ENCODE measurements around the gene FUT8.

Gene FUT8

DNA sequence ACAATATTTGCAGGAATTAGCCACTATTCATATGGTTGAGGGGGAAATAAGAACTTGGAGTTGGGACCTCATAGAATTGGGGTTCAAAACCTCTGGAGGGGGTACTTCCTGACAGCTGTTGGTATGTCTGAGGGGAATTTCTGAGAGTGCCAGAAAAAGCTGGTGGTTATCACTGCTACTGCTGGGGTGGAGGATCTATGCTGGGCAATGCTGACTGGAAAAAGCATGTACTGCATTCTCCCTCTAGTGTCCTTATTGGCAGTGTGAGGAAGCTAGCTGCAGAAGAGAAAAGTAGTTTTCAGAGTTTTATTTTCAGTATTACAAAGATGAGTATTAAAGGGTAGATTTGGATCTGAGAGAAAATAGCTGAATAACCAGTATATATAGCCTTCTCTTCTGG is 88.8 kb downstream of the FUT8 start:
- CTCF ChIA-PET: no interaction called here
- DNase-seq: no peak
- H3K9me3 Mint-ChIP-seq: peaks cover 5% of the 10 kb centered on the region
- H3K4me1 Mint-ChIP-seq: peaks cover 10% of the 10 kb centered on the region
- peaks cover 17% of the 10 kb centered on the region for H3K36me3 Mint-ChIP-seq
- H3K4me3 Mint-ChIP-seq: no peak overlapping the region
- H3K27ac Mint-ChIP-seq: no peak overlapping the region
- H3K27me3 Mint-ChIP-seq: no peaks in the 10 kb centered on the region

DNA sequence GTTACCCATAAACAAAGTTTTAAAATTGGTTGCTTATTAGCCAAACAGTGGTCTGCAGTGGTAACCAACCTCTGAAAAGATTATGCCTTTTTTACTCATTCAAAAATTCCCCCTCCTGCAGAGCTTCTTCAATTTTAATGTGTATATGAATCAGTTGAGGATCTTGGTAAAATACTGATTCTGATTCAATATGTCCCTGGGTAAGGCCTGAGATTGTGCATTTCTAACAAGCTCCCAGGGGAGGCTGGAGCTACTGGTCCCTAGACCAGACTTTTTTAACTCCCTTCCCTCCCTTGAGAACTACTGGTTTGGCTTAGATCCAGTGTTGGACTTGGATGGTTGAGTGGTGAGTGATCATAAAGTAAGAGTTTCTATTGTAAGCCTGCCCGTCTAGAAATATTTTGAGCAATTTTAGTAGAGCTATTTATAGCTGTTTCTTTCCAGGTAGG is 90.2 kb downstream of the FUT8 start:
- peaks cover 10% of the 10 kb centered on the region for H3K4me1 Mint-ChIP-seq
- H3K27me3 Mint-ChIP-seq: no peaks in the 10 kb centered on the region
- no peaks in the 10 kb centered on the region for H3K9me3 Mint-ChIP-seq
- H3K4me3 Mint-ChIP-seq: no peak overlapping the region
- no peak overlapping the region for H3K27ac Mint-ChIP-seq
- DNase-seq: no peak
- CTCF ChIA-PET: interaction anchor here (1.3 kb wide), 1 partner anchor 338 kb away, joined by 3 read pairs; no protein-coding TSS in a partner anchor
- H3K36me3 Mint-ChIP-seq: peaks cover 18% of the 10 kb centered on the region

DNA sequence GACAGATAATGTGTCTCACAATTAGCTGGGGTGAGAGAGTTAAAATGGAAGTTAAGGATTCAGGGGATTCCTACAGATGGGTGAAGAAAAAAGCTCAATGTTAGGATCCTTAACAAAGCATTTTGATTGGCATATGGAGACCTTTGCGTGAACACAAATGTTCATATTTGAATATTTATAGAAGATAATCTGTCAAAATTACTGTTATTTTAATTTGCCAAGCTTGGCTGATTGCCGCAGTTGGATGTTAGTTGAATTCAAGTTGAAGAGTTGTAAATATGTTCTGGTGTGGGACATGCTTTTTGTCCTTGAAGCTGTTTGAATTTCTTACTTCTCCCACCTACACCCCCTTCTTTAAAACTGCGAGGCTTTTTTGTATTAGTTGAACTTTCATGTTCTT is 91.2 kb downstream of the FUT8 start:
- Mint-ChIP-seq H3K27ac (no peak overlapping the region), H3K36me3 (peaks cover 18% of the 10 kb centered on the region), H3K4me1 (peaks cover 7% of the 10 kb centered on the region), H3K27me3 (no peaks in the 10 kb centered on the region), H3K9me3 (peaks cover under 1% of the 10 kb centered on the region), H3K4me3 (no peak overlapping the region)
- no peak for DNase-seq
- CTCF ChIA-PET: interaction anchor here (1.3 kb wide), 1 partner anchor 339 kb away, joined by 3 read pairs; no protein-coding TSS in a partner anchor

DNA sequence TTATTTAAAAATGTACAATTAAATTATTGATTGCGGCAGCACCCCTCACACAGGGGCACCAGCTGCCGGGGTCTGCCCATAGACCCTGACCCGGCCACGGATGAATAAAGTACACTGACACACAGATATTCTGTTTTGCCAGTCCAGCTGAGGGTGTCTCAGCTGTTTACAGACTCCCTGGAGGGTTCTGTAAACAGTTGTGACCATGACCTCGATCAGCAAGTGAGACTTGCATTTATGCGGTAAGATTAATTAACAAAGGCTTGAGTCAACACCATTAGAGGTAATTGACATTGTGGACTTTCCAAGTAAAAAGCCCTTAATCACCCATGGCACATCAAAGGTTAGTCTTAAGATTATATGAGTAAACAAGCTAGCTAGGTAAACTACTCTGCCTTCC is 94.3 kb downstream of the FUT8 start:
- Mint-ChIP-seq H3K4me1 (peaks cover 4% of the 10 kb centered on the region), H3K27ac (no peak overlapping the region), H3K9me3 (peaks cover 11% of the 10 kb centered on the region), H3K36me3 (peaks cover 22% of the 10 kb centered on the region), H3K4me3 (no peak overlapping the region), H3K27me3 (no peaks in the 10 kb centered on the region)
- DNase-seq: no peak
- CTCF ChIA-PET: no interaction called here

DNA sequence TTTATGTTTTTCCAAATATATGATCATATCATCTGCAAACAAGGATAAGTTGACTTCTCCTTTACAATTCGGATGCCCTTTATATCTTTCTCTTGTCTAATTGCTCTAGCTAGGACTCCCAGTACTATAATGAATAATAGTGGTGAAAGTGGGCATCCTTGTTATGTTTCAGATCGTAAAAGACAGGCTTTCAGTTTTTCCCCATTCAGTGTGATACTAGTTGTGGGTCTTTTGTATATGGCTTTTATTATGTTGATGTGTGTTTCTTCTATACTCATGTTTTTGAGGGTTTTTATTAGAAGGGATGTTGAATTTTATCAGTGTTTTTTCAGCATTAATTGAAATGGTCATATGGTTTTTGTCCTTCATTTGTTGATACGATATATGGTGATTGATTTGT is 97.3 kb downstream of the FUT8 start:
- H3K36me3 Mint-ChIP-seq: peaks cover 22% of the 10 kb centered on the region
- no peak overlapping the region for H3K4me3 Mint-ChIP-seq
- CTCF ChIA-PET: no interaction called here
- H3K27ac Mint-ChIP-seq: no peak overlapping the region
- H3K4me1 Mint-ChIP-seq: peaks cover 4% of the 10 kb centered on the region
- DNase-seq: no peak
- peaks cover 12% of the 10 kb centered on the region for H3K9me3 Mint-ChIP-seq
- no peaks in the 10 kb centered on the region for H3K27me3 Mint-ChIP-seq

DNA sequence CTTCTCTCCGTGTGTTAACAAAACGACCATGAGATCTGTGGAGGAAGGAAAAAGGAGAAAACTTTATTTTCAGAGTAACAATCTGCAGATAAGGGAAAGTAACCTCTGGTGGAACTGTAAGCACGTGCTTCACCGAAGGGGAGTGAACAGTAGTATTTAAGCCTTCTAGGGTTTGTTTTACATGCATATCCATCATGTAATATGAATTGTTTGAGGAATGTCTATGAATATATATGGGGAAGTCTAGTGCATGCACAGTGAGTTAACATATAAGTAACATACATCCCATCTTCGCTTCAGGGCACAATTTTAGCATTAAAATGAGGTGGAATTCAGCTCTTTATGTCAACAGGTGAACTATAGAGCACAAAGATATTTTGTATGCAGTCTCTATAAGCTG is 101.1 kb downstream of the FUT8 start:
- H3K9me3 Mint-ChIP-seq: peaks cover 12% of the 10 kb centered on the region
- H3K4me3 Mint-ChIP-seq: no peak overlapping the region
- H3K27me3 Mint-ChIP-seq: no peaks in the 10 kb centered on the region
- no peak for DNase-seq
- peaks cover 17% of the 10 kb centered on the region for H3K36me3 Mint-ChIP-seq
- no peak overlapping the region for H3K27ac Mint-ChIP-seq
- H3K4me1 Mint-ChIP-seq: peaks cover 22% of the 10 kb centered on the region
- CTCF ChIA-PET: no interaction called here

DNA sequence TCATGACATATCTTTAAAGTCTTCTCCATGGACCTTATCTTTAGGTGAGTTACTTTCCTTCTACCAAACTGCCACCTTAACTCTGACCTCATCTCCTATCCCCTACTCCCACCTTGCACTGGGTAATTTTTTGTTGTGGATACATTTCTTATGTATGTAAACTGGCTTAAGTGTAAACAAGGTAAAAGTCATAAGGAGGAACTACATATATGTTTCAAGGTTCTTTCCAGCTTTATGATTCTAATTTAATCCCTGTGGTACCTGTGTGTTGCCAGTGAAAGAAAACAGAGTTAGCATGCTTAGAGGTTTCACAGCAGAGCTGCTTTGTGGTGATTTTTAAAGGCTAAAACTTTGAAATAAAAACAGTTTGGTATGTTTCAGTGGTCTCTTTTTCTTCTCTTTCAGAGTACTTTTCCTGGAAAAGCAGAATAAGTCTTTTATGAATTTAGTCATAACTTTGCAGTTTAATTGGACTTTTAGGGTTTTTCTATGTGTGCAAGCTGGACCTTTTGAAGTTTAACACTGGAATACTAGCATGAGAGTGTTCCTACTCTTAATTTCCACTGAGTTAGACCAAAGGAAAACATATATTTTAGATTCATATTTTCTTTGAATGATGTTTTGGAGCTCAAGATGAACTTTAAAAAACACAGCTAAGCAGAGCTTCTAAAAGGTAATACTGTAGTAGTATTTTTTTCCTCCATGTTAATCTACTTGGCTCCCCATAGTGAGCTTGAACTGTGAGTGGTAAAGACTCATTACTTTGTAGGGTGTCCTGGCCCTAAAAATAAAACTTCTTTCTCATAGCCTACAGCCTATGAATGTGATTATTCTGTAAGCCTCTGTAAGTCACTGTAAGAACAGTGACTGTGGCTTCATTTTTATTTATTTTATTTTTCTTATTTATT is 105.4 kb downstream of the FUT8 start:
- no peak for DNase-seq
- Mint-ChIP-seq H3K27me3 (no peaks in the 10 kb centered on the region), H3K4me1 (peaks cover 35% of the 10 kb centered on the region), H3K9me3 (peaks cover 5% of the 10 kb centered on the region), H3K27ac (peak overlapping the region; percentile 47), H3K4me3 (no peak overlapping the region), H3K36me3 (peaks cover 21% of the 10 kb centered on the region)
- CTCF ChIA-PET: interaction anchor here (0.7 kb wide), 1 partner anchor 541 kb away, joined by 3 read pairs; no protein-coding TSS in a partner anchor

DNA sequence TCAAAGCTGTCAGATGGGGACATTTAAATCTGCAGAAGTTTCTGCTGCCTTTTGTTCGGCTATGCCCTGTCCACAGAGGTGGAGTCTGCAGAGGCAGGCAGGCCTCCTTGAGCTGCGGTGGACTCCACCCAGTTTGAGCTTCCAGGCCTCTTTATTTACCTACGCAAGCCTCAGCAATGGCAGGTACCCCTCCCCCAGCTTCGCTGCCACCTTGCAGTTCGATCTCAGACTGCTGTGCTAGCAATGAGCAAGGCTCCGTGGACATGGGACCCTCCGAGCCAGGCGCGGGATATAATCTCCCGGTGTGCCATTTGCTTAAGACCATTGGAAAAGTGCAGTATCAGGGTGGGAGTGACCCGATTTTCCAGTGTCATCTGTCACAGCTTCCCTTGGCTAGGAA is 115.5 kb downstream of the FUT8 start:
- Mint-ChIP-seq H3K9me3 (peaks cover 34% of the 10 kb centered on the region), H3K27me3 (no peaks in the 10 kb centered on the region), H3K4me3 (no peak overlapping the region), H3K36me3 (peaks cover 52% of the 10 kb centered on the region), H3K27ac (no peak overlapping the region), H3K4me1 (peaks cover 16% of the 10 kb centered on the region)
- DNase-seq: no peak
- CTCF ChIA-PET: no interaction called here

DNA sequence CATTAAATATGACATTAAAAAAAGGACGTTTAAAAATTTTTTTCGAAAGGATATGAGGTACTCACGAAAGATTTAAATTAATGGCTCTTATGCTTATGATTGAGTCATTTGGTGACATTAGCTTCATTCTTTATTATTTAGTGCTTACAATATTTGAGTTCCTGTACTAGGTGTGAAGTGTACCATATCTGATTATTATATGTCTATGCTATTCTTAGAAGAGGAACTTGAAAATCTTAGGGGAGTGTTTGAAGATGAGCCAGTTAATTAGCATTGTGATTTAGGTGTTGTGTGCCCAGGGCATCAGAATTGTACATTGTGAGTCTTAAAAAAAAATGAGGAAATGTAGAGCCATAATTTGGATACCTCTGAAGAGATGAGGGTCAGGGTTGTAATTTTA is 118.6 kb downstream of the FUT8 start:
- no peak for DNase-seq
- peaks cover 16% of the 10 kb centered on the region for H3K4me1 Mint-ChIP-seq
- H3K36me3 Mint-ChIP-seq: peaks cover 21% of the 10 kb centered on the region
- CTCF ChIA-PET: no interaction called here
- no peaks in the 10 kb centered on the region for H3K27me3 Mint-ChIP-seq
- H3K27ac Mint-ChIP-seq: no peak overlapping the region
- no peak overlapping the region for H3K4me3 Mint-ChIP-seq
- peaks cover 22% of the 10 kb centered on the region for H3K9me3 Mint-ChIP-seq

DNA sequence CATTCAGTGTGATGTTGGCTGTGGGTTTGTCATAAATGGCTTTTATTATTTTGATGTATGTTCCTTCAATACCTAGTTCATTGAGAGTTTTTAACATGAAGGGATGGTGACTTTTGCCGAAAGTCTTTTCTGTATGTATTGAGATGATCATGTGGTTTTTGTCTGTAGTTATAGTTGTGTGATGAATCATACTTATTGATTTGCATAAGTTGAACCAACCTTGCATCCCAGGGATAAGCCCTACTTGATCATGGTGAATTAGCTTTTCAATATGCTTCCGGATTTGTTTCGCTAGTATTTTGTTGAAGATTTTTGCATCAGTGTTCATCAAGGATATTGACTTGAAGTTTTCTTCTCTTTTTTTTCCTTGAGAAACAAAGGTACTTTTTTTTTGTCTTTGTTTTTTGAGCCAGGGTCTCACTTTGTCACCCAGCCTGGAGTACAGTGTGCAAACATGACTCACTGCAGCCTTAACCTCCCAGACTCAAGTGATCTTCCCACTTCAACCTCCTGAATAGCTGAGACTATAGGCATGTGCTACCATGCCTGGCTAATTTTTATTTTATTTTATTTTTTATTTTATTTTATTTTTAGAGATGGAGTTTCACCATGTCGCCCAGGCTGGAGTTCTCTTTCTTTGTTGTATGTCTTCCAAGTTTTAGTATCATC is 121.3 kb downstream of the FUT8 start:
- Mint-ChIP-seq H3K4me3 (no peak overlapping the region), H3K27ac (no peak overlapping the region), H3K27me3 (no peaks in the 10 kb centered on the region), H3K4me1 (peaks cover 9% of the 10 kb centered on the region), H3K36me3 (peaks cover 15% of the 10 kb centered on the region), H3K9me3 (peaks cover 14% of the 10 kb centered on the region)
- CTCF ChIA-PET: no interaction called here
- DNase-seq: no peak

DNA sequence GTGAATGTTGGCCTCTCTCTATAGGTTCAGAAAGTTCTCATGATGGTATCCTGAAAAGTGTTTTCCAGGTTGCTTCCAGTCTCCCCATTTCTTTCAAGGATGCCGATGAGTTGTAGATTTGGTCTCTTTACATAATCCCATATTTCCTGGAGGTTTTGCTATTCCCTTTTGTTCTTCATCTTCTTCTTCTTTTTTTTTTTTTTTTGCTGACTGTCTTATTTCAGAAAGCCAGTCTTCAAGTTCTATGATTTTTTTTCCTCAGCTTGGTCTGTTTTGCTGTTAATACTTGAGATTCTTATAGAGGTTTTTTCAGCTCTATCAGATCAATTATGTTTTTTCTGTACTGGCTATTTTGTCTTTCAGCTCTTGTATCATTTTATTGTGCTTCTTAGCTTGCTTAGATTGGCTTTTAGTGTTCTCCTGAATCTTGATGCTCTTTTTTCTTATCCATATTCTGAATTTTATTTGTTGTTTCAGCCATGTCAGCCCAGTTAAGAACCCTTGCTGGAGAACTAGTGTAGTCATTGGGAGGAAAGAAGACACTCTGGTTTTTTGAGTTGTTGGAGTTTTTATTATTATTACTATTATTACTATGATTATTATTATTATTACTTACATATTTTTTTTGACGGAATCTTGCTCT is 124.4 kb downstream of the FUT8 start:
- no peak overlapping the region for H3K27ac Mint-ChIP-seq
- H3K4me3 Mint-ChIP-seq: no peak overlapping the region
- CTCF ChIA-PET: no interaction called here
- peaks cover 4% of the 10 kb centered on the region for H3K36me3 Mint-ChIP-seq
- peaks cover 2% of the 10 kb centered on the region for H3K9me3 Mint-ChIP-seq
- no peaks in the 10 kb centered on the region for H3K4me1 Mint-ChIP-seq
- no peak for DNase-seq
- H3K27me3 Mint-ChIP-seq: no peaks in the 10 kb centered on the region

DNA sequence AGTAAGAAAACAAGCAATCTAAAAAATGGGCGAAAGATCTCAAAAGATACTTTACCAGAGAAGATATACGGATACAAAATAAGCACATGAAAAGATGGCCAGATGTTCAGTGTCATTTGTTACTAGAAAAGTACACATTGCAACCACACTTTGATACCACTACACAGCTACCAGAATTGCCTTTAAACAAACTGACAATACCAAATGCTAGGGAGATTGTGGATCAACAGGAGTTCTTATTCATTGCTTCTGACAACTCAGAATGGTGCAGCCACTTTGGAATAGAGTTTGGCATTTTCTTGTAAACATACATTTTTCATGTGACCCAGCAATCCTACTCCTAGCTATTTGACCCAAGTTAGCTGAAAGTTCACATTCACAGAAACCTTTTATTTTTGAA is 136.3 kb downstream of the FUT8 start:
- DNase-seq: no peak
- Mint-ChIP-seq H3K9me3 (no peaks in the 10 kb centered on the region), H3K27ac (no peak overlapping the region), H3K27me3 (no peaks in the 10 kb centered on the region), H3K4me3 (no peak overlapping the region), H3K4me1 (peaks cover 2% of the 10 kb centered on the region), H3K36me3 (peaks cover 6% of the 10 kb centered on the region)
- CTCF ChIA-PET: no interaction called here

DNA sequence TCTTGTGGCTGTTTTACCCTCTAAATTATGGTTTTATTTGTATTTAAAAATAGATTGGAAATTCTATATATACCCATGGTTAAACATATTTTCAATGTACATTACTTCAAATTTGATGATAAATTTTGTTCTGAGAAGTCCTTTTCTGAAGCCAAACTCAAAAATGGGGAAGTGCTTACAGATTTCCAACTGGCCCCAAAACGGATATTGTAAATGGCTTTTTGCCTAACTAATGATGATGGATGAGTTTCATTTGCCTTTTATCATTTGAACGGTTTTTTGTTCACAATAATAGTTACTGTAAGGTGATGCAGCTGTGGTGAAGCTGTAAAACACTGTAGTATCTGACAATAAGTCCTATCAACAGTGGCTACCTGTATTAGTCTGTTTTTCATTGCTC is 136.9 kb downstream of the FUT8 start:
- Mint-ChIP-seq H3K4me3 (no peak overlapping the region), H3K27me3 (no peaks in the 10 kb centered on the region), H3K36me3 (peaks cover 6% of the 10 kb centered on the region), H3K9me3 (no peaks in the 10 kb centered on the region), H3K27ac (no peak overlapping the region), H3K4me1 (peaks cover 2% of the 10 kb centered on the region)
- DNase-seq: no peak
- CTCF ChIA-PET: interaction anchor here (0.7 kb wide), 1 partner anchor 347 kb away, joined by 3 read pairs; no protein-coding TSS in a partner anchor

DNA sequence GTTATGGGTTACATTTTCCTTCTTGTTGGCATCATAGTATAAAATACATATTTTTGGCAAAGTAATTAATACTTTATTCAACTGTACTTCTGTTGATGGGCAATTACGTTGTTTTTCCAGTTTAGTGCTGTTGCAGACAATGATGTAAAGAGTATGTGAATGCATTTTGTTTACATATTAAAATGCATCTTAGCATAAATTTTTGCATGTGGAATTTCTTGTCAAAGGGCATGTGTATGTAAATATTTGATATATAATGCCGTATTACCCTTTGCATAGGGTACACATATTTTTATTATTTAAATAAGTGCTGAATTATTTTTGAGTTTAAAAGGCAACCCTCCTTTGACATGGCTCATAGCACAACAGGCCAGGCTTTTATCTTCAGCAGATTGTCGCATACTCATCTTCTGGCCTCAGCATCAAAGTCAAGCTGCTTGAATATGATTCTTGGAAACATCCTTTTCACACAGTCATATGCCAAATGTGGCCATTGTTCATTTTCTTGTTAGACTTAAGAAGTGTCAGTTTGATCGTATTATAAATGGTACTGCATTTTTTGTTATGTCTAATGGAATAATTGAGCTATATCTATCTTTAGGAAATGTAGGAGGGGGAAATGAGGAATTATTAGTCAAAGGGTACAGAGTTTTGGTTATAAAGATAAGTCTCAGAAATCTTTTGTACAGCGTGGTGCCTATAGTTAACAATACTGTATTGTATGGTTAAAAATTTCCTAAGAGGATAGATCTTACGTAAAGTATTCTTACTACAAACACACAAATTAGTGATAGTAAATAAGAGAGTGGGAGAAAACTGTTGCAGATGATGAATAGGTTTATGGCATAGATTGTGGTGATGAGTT is 138.5 kb downstream of the FUT8 start:
- Mint-ChIP-seq H3K27ac (no peak overlapping the region), H3K4me1 (peaks cover 2% of the 10 kb centered on the region), H3K9me3 (no peaks in the 10 kb centered on the region), H3K36me3 (peaks cover 6% of the 10 kb centered on the region), H3K4me3 (no peak overlapping the region), H3K27me3 (no peaks in the 10 kb centered on the region)
- DNase-seq: no peak
- CTCF ChIA-PET: interaction anchor here (0.6 kb wide), 1 partner anchor 89 kb away, joined by 3 read pairs; no protein-coding TSS in a partner anchor
